ENCODE data around the gene HECTD4.

HECTD4 gene

GRCh38 chr12:112194601-112195247 is 187.5 kb downstream of the HECTD4 start:
- TF ChIP-seq, protein P1, sequence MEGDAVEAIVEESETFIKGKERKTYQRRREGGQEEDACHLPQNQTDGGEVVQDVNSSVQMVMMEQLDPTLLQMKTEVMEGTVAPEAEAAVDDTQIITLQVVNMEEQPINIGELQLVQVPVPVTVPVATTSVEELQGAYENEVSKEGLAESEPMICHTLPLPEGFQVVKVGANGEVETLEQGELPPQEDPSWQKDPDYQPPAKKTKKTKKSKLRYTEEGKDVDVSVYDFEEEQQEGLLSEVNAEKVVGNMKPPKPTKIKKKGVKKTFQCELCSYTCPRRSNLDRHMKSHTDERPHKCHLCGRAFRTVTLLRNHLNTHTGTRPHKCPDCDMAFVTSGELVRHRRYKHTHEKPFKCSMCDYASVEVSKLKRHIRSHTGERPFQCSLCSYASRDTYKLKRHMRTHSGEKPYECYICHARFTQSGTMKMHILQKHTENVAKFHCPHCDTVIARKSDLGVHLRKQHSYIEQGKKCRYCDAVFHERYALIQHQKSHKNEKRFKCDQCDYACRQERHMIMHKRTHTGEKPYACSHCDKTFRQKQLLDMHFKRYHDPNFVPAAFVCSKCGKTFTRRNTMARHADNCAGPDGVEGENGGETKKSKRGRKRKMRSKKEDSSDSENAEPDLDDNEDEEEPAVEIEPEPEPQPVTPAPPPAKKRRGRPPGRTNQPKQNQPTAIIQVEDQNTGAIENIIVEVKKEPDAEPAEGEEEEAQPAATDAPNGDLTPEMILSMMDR (IDR thresholded peaks at IDR 0.05), result no peak
- no peak for TF ChIP-seq ZFX (IDR thresholded peaks at IDR 0.05; ENCODE audit: borderline replicate concordance)
- H3K27ac ChIP-seq, result no peak overlapping the region

- TF ChIP-seq ZFX (IDR thresholded peaks at IDR 0.05; ENCODE audit: borderline replicate concordance), result no peak
- TF ChIP-seq, protein P1 (IDR thresholded peaks at IDR 0.05), result no peak
- no peak overlapping the region for H3K27ac ChIP-seq
Measured at GRCh38 chr12:112192475-112192874, 189.8 kb downstream of the HECTD4 start.

DNA sequence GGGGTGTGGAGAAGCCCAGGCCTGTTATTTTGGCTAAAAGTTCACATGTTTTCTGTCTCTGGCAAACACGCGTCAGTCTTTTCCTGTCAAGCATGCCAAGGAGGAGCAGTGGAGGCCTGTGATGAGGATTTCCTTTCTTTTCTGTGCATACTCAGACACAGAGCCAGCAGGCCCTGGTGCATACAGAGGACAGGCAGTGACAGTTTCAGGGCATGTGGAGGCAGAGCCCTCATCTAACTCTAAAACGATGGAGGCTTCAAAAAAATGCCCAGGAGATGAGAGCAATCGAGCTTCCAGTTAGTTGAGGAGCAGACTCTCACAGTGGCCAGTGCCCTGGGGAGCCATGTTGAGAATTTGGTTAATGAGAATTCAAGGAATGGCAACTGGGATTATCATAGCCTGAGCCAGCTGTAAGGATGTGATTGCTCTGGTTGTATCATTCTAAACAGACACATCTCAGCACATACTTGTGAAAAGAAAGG is 190.3 kb downstream of the HECTD4 start:
- no peak for TF ChIP-seq ZFX (IDR thresholded peaks at IDR 0.05; ENCODE audit: borderline replicate concordance)
- TF ChIP-seq, protein P1 (IDR thresholded peaks at IDR 0.05), result no peak
- no peak overlapping the region for H3K27ac ChIP-seq

DNA sequence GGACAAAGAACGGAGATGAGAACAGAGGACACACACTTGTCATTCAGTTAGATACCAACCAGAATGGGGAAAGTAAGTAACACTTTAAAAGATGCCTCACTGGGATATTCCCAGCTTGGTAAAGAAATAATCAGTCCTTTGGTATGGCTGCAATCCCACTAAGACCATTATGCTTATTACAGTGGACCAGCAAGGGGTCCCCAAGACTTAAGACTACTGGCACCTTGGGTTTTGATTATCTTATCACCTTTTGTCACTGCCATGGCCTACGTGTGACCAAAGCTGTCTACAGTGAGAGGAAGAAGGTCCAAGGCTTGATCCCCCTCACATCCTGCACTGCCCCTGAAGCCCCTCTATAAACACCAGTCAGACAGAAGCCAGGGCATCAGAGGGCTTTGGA is 191.0 kb downstream of the HECTD4 start:
- no peak overlapping the region for H3K27ac ChIP-seq
- TF ChIP-seq ZFX (IDR thresholded peaks at IDR 0.05; ENCODE audit: borderline replicate concordance), result no peak
- TF ChIP-seq, protein P1 (IDR thresholded peaks at IDR 0.05), result no peak

- H3K27ac ChIP-seq, result no peak overlapping the region
- TF ChIP-seq ZFX (IDR thresholded peaks at IDR 0.05; ENCODE audit: borderline replicate concordance), result no peak
- TF ChIP-seq, protein P1 (IDR thresholded peaks at IDR 0.05), result no peak; the same call in 1 of the 2 replicates
Measured at GRCh38 chr12:112190231-112191025, 191.8 kb downstream of the HECTD4 start.

- TF ChIP-seq, protein P1 (IDR thresholded peaks at IDR 0.05), result no peak
- no peak for TF ChIP-seq ZFX (IDR thresholded peaks at IDR 0.05; ENCODE audit: borderline replicate concordance)
- H3K27ac ChIP-seq, result no peak overlapping the region
Measured at GRCh38 chr12:112188130-112188830, 194.0 kb downstream of the HECTD4 start.
